GM12878 (cell line): ENCODE measurements around the gene PDSS2. TPM values are rescaled to one million over a fixed set of nuclear protein-coding genes. Genes with fewer than 3 reads are reported as not detected.

Source experiments
- ATAC-seq: fragments of 200-7000 bp; cut with Tn5 transposase; 3 replicates; pipeline ENCODE4 v1.9.1; 2020; ENCODE audit warnings: mild to moderate bottlenecking, moderate library complexity
- BruUV-seq: library from RNA; stranded (reverse); fragments of 400-500 nt; replicated peaks from 2 replicates; lab custom pipeline; 2021; lab: Mats Ljungman, UMichigan
- CTCF ChIA-PET: fragments of 300-600 bp; sonication (Branson Sonifier 250); formaldehyde crosslinking; extraction: SDS; loops from one replicate; lab custom pipeline; 2021; ENCODE audit warnings: inconsistent platforms; lab: Yijun Ruan, JAX
- POLR2A ChIA-PET: fragments of 350-600 bp; formaldehyde crosslinking; extraction: SDS; loops from one replicate; lab custom pipeline; 2021; ENCODE audit warnings: inconsistent platforms; lab: Charles Lee
- RAD21 ChIA-PET: fragments of 300-600 bp; sonication (Branson Sonifier 250); formaldehyde crosslinking; loops from one replicate; lab custom pipeline; 2023; ENCODE audit warnings: antibody characterized with exemption; ENCODE audit not compliant: unreplicated experiment; lab: Charles Lee
- SMC1A ChIA-PET: fragments of 300-600 bp; sonication (Branson Sonifier 250); formaldehyde crosslinking; loops from one replicate; lab custom pipeline; 2023; ENCODE audit not compliant: unreplicated experiment, uncharacterized antibody; lab: Charles Lee
- DNase-seq: peaks from one replicate; pipeline ENCODE4 v3.0.0-alpha.2; 2011; ENCODE audit warnings: low read depth, low spot score
- FAIRE-seq: peaks from 3 replicates; lab custom pipeline; 2011; peaks lifted over from hg19 to GRCh38; lab: Jason Lieb, UNC
- H2AFZ ChIP-seq: 2 replicates; pipeline ENCODE4 v1.6.0; 2011; ENCODE audit warnings: low read depth, low read length, control low read depth; ENCODE audit not compliant: control insufficient read depth
- H3K27ac ChIP-seq: 2 replicates; pipeline ENCODE4 v1.5.1; 2011; ENCODE audit warnings: control low read depth; ENCODE audit not compliant: control insufficient read depth, insufficient read depth
- H3K27me3 ChIP-seq, 2 experiments: replicated peaks in 1 of 2; 2 replicates each; pipeline versions ENCODE4 v1.6.0 to v1.6.1; 2011; ENCODE audit warnings: low read length in 1 of 2; ENCODE audit not compliant: control insufficient read depth in 2 of 2, insufficient read depth in 2 of 2
- H3K36me3 ChIP-seq, 2 experiments: 2 replicates each; pipeline ENCODE4 v1.5.1; 2011; ENCODE audit warnings: low read length in 1 of 2; ENCODE audit not compliant: control insufficient read depth in 2 of 2, insufficient read depth in 2 of 2
- H3K4me1 ChIP-seq: 2 replicates; pipeline ENCODE4 v1.6.1; 2011; ENCODE audit warnings: mild to moderate bottlenecking, low read length, moderate library complexity, mixed read lengths; ENCODE audit not compliant: control insufficient read depth, insufficient read depth
- H3K4me2 ChIP-seq: 2 replicates; pipeline ENCODE4 v1.6.0; 2011; ENCODE audit warnings: control low read depth; ENCODE audit not compliant: control insufficient read depth, insufficient read depth
- H3K4me3 ChIP-seq: fragments of 200-600 bp; sonication (generic); 2 replicates; pipeline ENCODE4 v1.5.1; 2016
- H3K79me2 ChIP-seq: 2 replicates; pipeline ENCODE4 v1.6.0; 2011; ENCODE audit warnings: low read length; ENCODE audit not compliant: control insufficient read depth, insufficient read depth
- H3K9ac ChIP-seq: 2 replicates; pipeline ENCODE4 v1.8.0; 2011; ENCODE audit warnings: low read length, control low read depth, mixed read lengths; ENCODE audit not compliant: control insufficient read depth, insufficient read depth
- H3K9me3 ChIP-seq: replicated peaks from 3 replicates; pipeline ENCODE4 v1.5.1; 2011; ENCODE audit warnings: mild to moderate bottlenecking, low read length; ENCODE audit not compliant: control insufficient read depth, insufficient read depth
- H4K20me1 ChIP-seq: 2 replicates; pipeline ENCODE4 v1.6.0; 2011; ENCODE audit not compliant: control insufficient read depth, insufficient read depth
- ATF7 ChIP-seq: fragments of 450-650 bp; IDR thresholded peaks from 2 replicates; pipeline ENCODE4 v1.6.1; 2016; ENCODE audit warnings: low read depth, mild to moderate bottlenecking
- BHLHE40 ChIP-seq, 2 experiments: fragments of 450-650 bp in 1 of 2; IDR thresholded peaks; 2 replicates each; pipeline ENCODE4 v1.6.1; 2011 to 2017; ENCODE audit warnings: low read depth in 2 of 2, borderline replicate concordance in 1 of 2, improper control_type of control experiment in 1 of 2, low read length in 1 of 2, mild to moderate bottlenecking in 1 of 2
- EP300 ChIP-seq, 2 experiments: fragments of 150-350 bp in 1 of 2; IDR thresholded peaks; 2 replicates each; pipeline ENCODE4 v1.6.1; 2011 to 2012; ENCODE audit warnings: low read depth in 2 of 2, low read length in 2 of 2, borderline replicate concordance in 1 of 2, improper control_type of control experiment in 1 of 2, inconsistent platforms in 1 of 2; ENCODE audit not compliant: control insufficient read depth in 1 of 2
- IKZF2 ChIP-seq, 2 experiments: fragments of 450-650 bp; IDR thresholded peaks; 2 replicates each; pipeline ENCODE4 v1.6.1; 2017; ENCODE audit warnings: mild to moderate bottlenecking in 2 of 2, moderate library complexity in 2 of 2
- KDM1A ChIP-seq: fragments of 200-600 bp; sonication (generic); IDR thresholded peaks from 2 replicates; pipeline ENCODE4 v1.6.1; 2016; ENCODE audit warnings: borderline replicate concordance
- MEF2A ChIP-seq: IDR thresholded peaks from 2 replicates; pipeline ENCODE4 v1.6.1; 2011; ENCODE audit warnings: low read depth, mild to moderate bottlenecking, low read length, moderate library complexity; ENCODE audit not compliant: insufficient read depth
- MTA2 ChIP-seq: fragments of 450-650 bp; IDR thresholded peaks from 2 replicates; pipeline ENCODE4 v1.6.1; 2016; ENCODE audit warnings: low read depth, mild to moderate bottlenecking, moderate library complexity
- MTA3 ChIP-seq: IDR thresholded peaks from 2 replicates; pipeline ENCODE4 v1.6.1; 2012; ENCODE audit warnings: low read length, inconsistent platforms, borderline replicate concordance
- NR2F1 ChIP-seq: fragments of 450-650 bp; conservative IDR thresholded peaks from 2 replicates; pipeline ENCODE4 v1.6.1; 2017; ENCODE audit warnings: mild to moderate bottlenecking
- PAX5 ChIP-seq: IDR thresholded peaks from 2 replicates; pipeline ENCODE4 v1.6.1; 2011; ENCODE audit warnings: low read depth, low read length, borderline replicate concordance
- POLR2A ChIP-seq: IDR thresholded peaks from 2 replicates; pipeline ENCODE4 v1.6.1; 2011; ENCODE audit warnings: low read depth, mild to moderate bottlenecking, low read length
- RAD51 ChIP-seq: fragments of 450-650 bp; IDR thresholded peaks from 2 replicates; pipeline ENCODE4 v1.6.1; 2016; ENCODE audit warnings: moderate library complexity, mild to moderate bottlenecking, inconsistent platforms
- SREBF2 ChIP-seq: IDR thresholded peaks from 2 replicates; pipeline ENCODE4 v1.6.1; 2012; ENCODE audit warnings: mild to moderate bottlenecking, low read length
- SUZ12 ChIP-seq: fragments of 200-600 bp; sonication (generic); IDR thresholded peaks from one replicate; pipeline ENCODE4 v1.6.1; 2018; ENCODE audit warnings: antibody characterized with exemption, mild to moderate bottlenecking; ENCODE audit not compliant: unreplicated experiment
- USF1 ChIP-seq: IDR thresholded peaks from 2 replicates; pipeline ENCODE4 v1.6.1; 2011; ENCODE audit warnings: borderline replicate concordance, low read depth, mild to moderate bottlenecking, moderate library complexity, mixed read lengths, low read length; ENCODE audit not compliant: insufficient read depth; ENCODE audit errors: extremely low read length
- ZBTB4 ChIP-seq: fragments of 450-650 bp; formaldehyde crosslinking; IDR thresholded peaks from 2 replicates; pipeline ENCODE4 v1.4.0; 2022; ENCODE audit warnings: mild to moderate bottlenecking, moderate library complexity
- ZBTB40 ChIP-seq: fragments of 450-650 bp; IDR thresholded peaks from 2 replicates; pipeline ENCODE4 v1.6.1; 2016; ENCODE audit warnings: mild to moderate bottlenecking, moderate library complexity, borderline replicate concordance
- WGBS: methylation state at CpG from one replicate; pipeline ENCODE4 v1.1.6; 2016; ENCODE audit warnings: low lambda C conversion rate; ENCODE audit not compliant: insufficient replicate concordance, insufficient coverage; ENCODE audit errors: missing lambda C conversion rate; 5-methylcytosine and 5-hydroxymethylcytosine counted together
- in situ Hi-C: fragments of 300-500 bp; cut with MboI; formaldehyde crosslinking; loops from 9 replicates; pipeline ENCODE4 v1.14.3; 2018; ENCODE audit warnings: mixed read lengths
- intact Hi-C: fragments of 100-400 bp; cut with micrococcal nuclease; formaldehyde crosslinking; loops from one replicate; pipeline ENCODE4 v1.14.2; 2022; ENCODE audit not compliant: unreplicated experiment
- polyA plus RNA-seq, 11 experiments: library from polyadenylated mRNA; depleted of rRNA in 4 of 11; unstranded in 6 of 11; stranded (reverse) in 5 of 11; fragments of >200 nt; fragmentation: Nextera tagmentation in 4 of 11; fragmentation: Illumina TruSeq in 1 of 11; extraction: Ambion mirVana in 4 of 11; extraction: Trizol in 1 of 11; gene quantifications; 1 replicate in 1 of 11; 2 replicates in 10 of 11; pipeline versions ENCODE4 v1.2.1 to v1.2.3, GENCODE V29; 2011 to 2016; ENCODE audit warnings: inconsistent platforms in 2 of 11, missing spikeins in 2 of 11, low read depth in 1 of 11
- total RNA-seq, 4 experiments: library from RNA; depleted of rRNA in 3 of 4; stranded (reverse); fragments of >200 nt in 3 of 4; fragmentation: Illumina TruSeq in 1 of 4; extraction: Trizol in 1 of 4; gene quantifications; 2 replicates each; pipeline versions ENCODE4 v1.2.1 to v1.2.3, GENCODE V29; 2013 to 2021

Gene PDSS2
- total and polyA plus RNA-seq, 10 of the 15 experiments (the other 5 are each of a cell fraction or from before 2014, with no cell fraction given) = 7.7 to 15.5 (median 9.6) TPM

- FAIRE-seq = no peak
- Histone ChIP-seq H3K4me3 (no peak overlapping the region), H3K9ac (no peak overlapping the region), H3K36me3 (no peaks in the 10 kb centered on the region), H3K27ac (no peak overlapping the region), H3K79me2 (no peaks in the 10 kb centered on the region), H3K9me3 (no peaks in the 10 kb centered on the region), H3K4me2 (no peak overlapping the region), H4K20me1 (no peaks in the 10 kb centered on the region), H2AFZ (no peak overlapping the region), H3K27me3 (no peaks in the 10 kb centered on the region), H3K4me1 (no peaks in the 10 kb centered on the region)
- DNase-seq = no peak
- in situ Hi-C loops = no loop called here
- intact Hi-C loops = no loop called here
- CTCF ChIA-PET = interaction anchor here (1.2 kb wide), 1 partner anchor 88 kb away, joined by 3 read pairs; no protein-coding TSS in a partner anchor
- POLR2A ChIA-PET = no interaction called here
- WGBS = 98% methylated on average over 2 of the region's 2 CpGs
- SMC1A ChIA-PET = interaction anchor here (1.1 to 1.2 kb wide), 2 partner anchors 9 to 233 kb away, joined by 4 to 6 read pairs; no protein-coding TSS in a partner anchor
- RAD21 ChIA-PET = no interaction called here
- no TSS peak for BruUV-seq
- ATAC-seq = peak; percentile 18; the same call in 2 of the 3 replicates
- peak; percentile 64; the same call in 1 of the 2 replicates for TF ChIP-seq MTA2
- peak in 1 of 2 experiments; percentile 25; a peak in 2 of 4 replicates for TF ChIP-seq IKZF2 (IDR thresholded peaks at IDR 0.05)
- peak in 1 of 2 experiments; percentile 55; a peak in 1 of 4 replicates for TF ChIP-seq BHLHE40 (IDR thresholded peaks at IDR 0.05; ENCODE audit: borderline replicate concordance in 1 of 2, low read depth in 2 of 2, low read length in 1 of 2)
- TF ChIP-seq NR2F1 = peak; percentile 70
- no peak for TF ChIP-seq KDM1A
- TF ChIP-seq POLR2A = no peak
- TF ChIP-seq ZBTB4 (CRISPR knock-in tag) = no peak
- TF ChIP-seq PAX5 = no peak
- TF ChIP-seq RAD51 = peak; percentile 75
- no peak for TF ChIP-seq ZBTB40
- TF ChIP-seq MTA3 = no peak
- TF ChIP-seq SUZ12 = no peak
- TF ChIP-seq ATF7 = peak; percentile 28; the same call in 1 of the 2 replicates
- TF ChIP-seq USF1 = no peak
- no peak for TF ChIP-seq EP300 (IDR thresholded peaks at IDR 0.05; ENCODE audit: borderline replicate concordance in 1 of 2, control insufficient read depth in 1 of 2, low read depth in 2 of 2, low read length in 2 of 2)
- TF ChIP-seq MEF2A = no peak
- TF ChIP-seq SREBF2 = no peak
Observed at GRCh38 chr6:107221519-107221918, 237.8 kb downstream of the PDSS2 start.
